HG03565 (cell line): ENCODE results near the gene PCDHB2.
"Not testable (repeated sequence)": the region's sequence is repeated elsewhere in the genome, so short reads cannot be mapped to it uniquely, and the experiment has no call there.

Experiments
- ATAC-seq: cut with Tn5 transposase; IDR thresholded peaks from one replicate; pipeline ENCODE4 v1.9.1; 2021; ENCODE audit warnings: mild to moderate bottlenecking, moderate library complexity; ENCODE audit not compliant: unreplicated experiment

Gene PCDHB2

DNA sequence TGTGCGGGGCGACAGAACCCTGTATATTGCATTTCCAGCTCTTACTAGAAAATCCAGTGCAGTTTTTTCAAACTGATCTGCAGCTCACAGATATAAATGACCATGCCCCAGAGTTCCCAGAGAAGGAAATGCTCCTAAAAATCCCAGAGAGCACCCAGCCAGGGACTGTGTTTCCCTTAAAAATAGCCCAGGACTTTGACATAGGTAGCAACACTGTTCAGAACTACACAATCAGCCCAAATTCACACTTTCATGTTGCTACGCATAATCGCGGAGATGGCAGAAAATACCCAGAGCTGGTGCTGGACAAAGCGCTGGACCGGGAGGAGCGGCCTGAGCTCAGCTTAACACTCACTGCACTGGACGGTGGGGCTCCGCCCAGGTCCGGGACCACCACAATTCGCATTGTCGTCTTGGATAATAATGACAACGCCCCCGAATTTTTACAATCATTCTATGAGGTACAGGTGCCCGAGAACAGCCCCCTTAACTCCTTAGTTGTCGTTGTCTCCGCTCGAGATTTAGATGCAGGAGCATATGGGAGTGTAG, 41.4 kb downstream of the PCDHB2 start:
- no peak for ATAC-seq

DNA sequence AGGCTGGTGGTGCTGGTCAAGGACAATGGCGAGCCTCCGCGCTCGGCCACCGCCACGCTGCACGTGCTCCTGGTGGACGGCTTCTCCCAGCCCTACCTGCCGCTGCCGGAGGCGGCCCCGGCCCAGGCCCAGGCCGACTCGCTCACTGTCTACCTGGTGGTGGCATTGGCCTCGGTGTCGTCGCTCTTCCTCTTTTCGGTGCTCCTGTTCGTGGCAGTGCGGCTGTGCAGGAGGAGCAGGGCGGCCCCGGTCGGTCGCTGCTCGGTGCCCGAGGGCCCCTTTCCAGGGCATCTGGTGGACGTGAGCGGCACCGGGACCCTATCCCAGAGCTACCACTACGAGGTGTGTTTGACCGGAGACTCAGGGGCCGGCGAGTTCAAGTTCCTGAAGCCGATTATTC, 42.9 kb downstream of the PCDHB2 start:
- not testable (repeated sequence) for ATAC-seq
